PC-3 (cell line): ENCODE measurements around the gene HNRNPA1. TPM values are rescaled to one million over a fixed set of nuclear protein-coding genes. Genes with fewer than 3 reads are reported as not detected.

Experiments used
- ATAC-seq: fragments of 200-7000 bp; cut with Tn5 transposase; 2 replicates; pipeline ENCODE4 v1.9.1; 2020; ENCODE audit warnings: mild to moderate bottlenecking, moderate library complexity
- BruUV-seq: library from RNA; stranded (reverse); fragments of 400-500 nt; replicated peaks from 2 replicates; lab custom pipeline; 2021; lab: Mats Ljungman, UMichigan
- CTCF ChIA-PET: fragments of 300-600 bp; sonication (Branson Sonifier 250); formaldehyde crosslinking; loops from one replicate; lab custom pipeline; 2022; ENCODE audit warnings: antibody characterized with exemption; lab: Charles Lee
- POLR2A ChIA-PET: fragments of 300-600 bp; sonication (Branson Sonifier 250); formaldehyde crosslinking; loops from one replicate; lab custom pipeline; 2022; ENCODE audit warnings: antibody characterized with exemption; ENCODE audit not compliant: unreplicated experiment; lab: Charles Lee
- DNase-seq: peaks from one replicate; pipeline ENCODE4 v3.0.0-alpha.2; 2015
- H2AFZ ChIP-seq: fragments of 300-600 bp; sonication (generic); 2 replicates; pipeline ENCODE4 v1.6.0; 2016; ENCODE audit warnings: antibody characterized with exemption, low read length
- H3F3A ChIP-seq: fragments of 300-600 bp; sonication (generic); one replicate; pipeline ENCODE4 v1.6.0; 2017; ENCODE audit warnings: antibody characterized with exemption, low read length, control low read depth, mild to moderate bottlenecking; ENCODE audit not compliant: unreplicated experiment
- H3K27ac ChIP-seq: fragments of 300-600 bp; sonication (generic); 2 replicates; pipeline ENCODE4 v1.5.1; 2016; ENCODE audit warnings: mild to moderate bottlenecking, low read length
- H3K27me3 ChIP-seq: fragments of 300-600 bp; sonication (generic); 2 replicates; pipeline ENCODE4 v1.6.1; 2016; ENCODE audit warnings: low read length, mixed read lengths
- H3K36me3 ChIP-seq: fragments of 300-600 bp; sonication (generic); 2 replicates; pipeline ENCODE4 v1.6.1; 2016; ENCODE audit warnings: low read depth, mixed run types, low read length, mixed read lengths
- H3K4me1 ChIP-seq: fragments of 300-600 bp; sonication (generic); 2 replicates; pipeline ENCODE4 v1.5.1; 2016; ENCODE audit warnings: low read length; ENCODE audit not compliant: insufficient read depth
- H3K4me2 ChIP-seq: fragments of 300-600 bp; sonication (generic); 2 replicates; pipeline ENCODE4 v1.6.0; 2016; ENCODE audit warnings: low read length
- H3K4me3 ChIP-seq: fragments of 300-600 bp; sonication (generic); 2 replicates; pipeline ENCODE4 v1.5.1; 2016; ENCODE audit warnings: mild to moderate bottlenecking, low read length, mixed read lengths
- H3K79me2 ChIP-seq: fragments of 300-600 bp; sonication (generic); 2 replicates; pipeline ENCODE4 v1.6.1; 2017; ENCODE audit warnings: low read length, mixed read lengths
- H3K9ac ChIP-seq: fragments of 300-600 bp; sonication (generic); 2 replicates; pipeline ENCODE4 v1.6.0; 2016; ENCODE audit warnings: mild to moderate bottlenecking, low read length
- H3K9me2 ChIP-seq: fragments of 300-600 bp; sonication (generic); replicated peaks from 2 replicates; pipeline ENCODE4 v1.6.1; 2016; ENCODE audit warnings: mixed run types, low read length, mixed read lengths
- H3K9me3 ChIP-seq: fragments of 300-600 bp; sonication (generic); 2 replicates; pipeline ENCODE4 v1.6.1; 2016; ENCODE audit warnings: low read length, mixed read lengths
- H4K20me1 ChIP-seq: fragments of 300-600 bp; sonication (generic); 2 replicates; pipeline ENCODE4 v1.6.1; 2016; ENCODE audit warnings: low read length, mixed read lengths
- CTCF ChIP-seq: fragments of 300-600 bp; sonication (generic); conservative IDR thresholded peaks from 2 replicates; pipeline ENCODE4 v1.5.1; 2017; ENCODE audit warnings: antibody characterized with exemption, low read depth, mild to moderate bottlenecking, low read length
- EZH2 ChIP-seq: fragments of 300-600 bp; sonication (generic); IDR thresholded peaks from one replicate; pipeline ENCODE4 v1.6.1; 2017; ENCODE audit warnings: antibody characterized with exemption, mild to moderate bottlenecking, low read length; ENCODE audit not compliant: unreplicated experiment
- EZH2phosphoT487 ChIP-seq: fragments of 300-600 bp; sonication (generic); IDR thresholded peaks from 2 replicates; pipeline ENCODE4 v1.6.1; 2018; ENCODE audit warnings: mild to moderate bottlenecking, antibody characterized with exemption, low read length, borderline replicate concordance
- intact Hi-C: fragments of 100-400 bp; cut with micrococcal nuclease; formaldehyde crosslinking; loops from 2 replicates; pipeline ENCODE4 v1.9.0; 2023
- total RNA-seq: library from RNA; depleted of rRNA; stranded (reverse); fragments of >200 nt; gene quantifications from 2 replicates; pipeline ENCODE4 v1.2.3, GENCODE V29; 2014

Gene HNRNPA1
- total RNA-seq, 1 experiment from 2014 or later = 465 TPM

DNA sequence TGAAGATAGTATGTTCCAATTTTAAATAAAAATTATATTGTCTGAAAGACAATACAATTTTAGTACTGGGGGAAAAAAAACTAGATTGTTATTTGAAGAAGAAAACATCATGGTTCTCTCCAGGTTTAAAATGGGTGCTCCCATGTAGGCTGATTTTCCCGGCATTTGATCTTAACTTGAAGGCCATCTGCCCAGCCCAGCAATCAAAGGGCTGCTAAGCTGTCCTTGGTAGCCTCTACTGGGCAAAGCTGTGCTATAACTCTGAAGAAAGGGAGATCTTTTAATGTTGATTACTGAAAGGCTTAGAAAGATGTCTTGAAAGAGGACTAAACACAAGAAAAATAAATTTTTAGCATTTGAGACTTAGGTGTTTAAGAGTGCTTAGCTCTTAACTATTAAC, 42.0 kb upstream of the HNRNPA1 start:
- ChIA-PET POLR2A (no interaction called here), CTCF (no interaction called here)

GRCh38 chr12:54239620-54240019, 40.9 kb upstream of the HNRNPA1 start:
- POLR2A ChIA-PET = no interaction called here
- DNase-seq (no peak), ATAC-seq (no peak)
- Histone ChIP-seq H3K27me3 (no peaks in the 10 kb centered on the region), H4K20me1 (no peaks in the 10 kb centered on the region), H2AFZ (no peak overlapping the region), H3K9me3 (no peaks in the 10 kb centered on the region), H3F3A (no peaks in the 10 kb centered on the region), H3K36me3 (peaks cover 4% of the 10 kb centered on the region; the same call in 1 of the 2 replicates), H3K4me3 (no peak overlapping the region), H3K9ac (no peak overlapping the region), H3K4me1 (no peaks in the 10 kb centered on the region), H3K27ac (no peak overlapping the region), H3K79me2 (no peaks in the 10 kb centered on the region), H3K4me2 (no peak overlapping the region), H3K9me2 (no peaks in the 10 kb centered on the region)
- BruUV-seq = no TSS peak
- TF ChIP-seq CTCF = no peak
- TF ChIP-seq EZH2phosphoT487 = no peak
- TF ChIP-seq EZH2 = no peak
- intact Hi-C loops = no loop called here
- CTCF ChIA-PET = no interaction called here

More for the DNA sequence above, 42.0 kb upstream of the HNRNPA1 start:
- Histone ChIP-seq H3K4me2 (no peak overlapping the region), H3K9ac (no peak overlapping the region), H3K27ac (no peak overlapping the region), H3F3A (no peaks in the 10 kb centered on the region), H3K9me2 (no peaks in the 10 kb centered on the region), H4K20me1 (no peaks in the 10 kb centered on the region), H3K4me3 (no peak overlapping the region), H2AFZ (no peak overlapping the region), H3K36me3 (peaks cover 4% of the 10 kb centered on the region; the same call in 1 of the 2 replicates), H3K4me1 (no peaks in the 10 kb centered on the region), H3K9me3 (no peaks in the 10 kb centered on the region), H3K79me2 (no peaks in the 10 kb centered on the region), H3K27me3 (no peaks in the 10 kb centered on the region)
- intact Hi-C loops = no loop called here
- ATAC-seq (no peak), DNase-seq (no peak)
- TF ChIP-seq CTCF (no peak), EZH2 (no peak), EZH2phosphoT487 (no peak)
- no TSS peak for BruUV-seq

DNA sequence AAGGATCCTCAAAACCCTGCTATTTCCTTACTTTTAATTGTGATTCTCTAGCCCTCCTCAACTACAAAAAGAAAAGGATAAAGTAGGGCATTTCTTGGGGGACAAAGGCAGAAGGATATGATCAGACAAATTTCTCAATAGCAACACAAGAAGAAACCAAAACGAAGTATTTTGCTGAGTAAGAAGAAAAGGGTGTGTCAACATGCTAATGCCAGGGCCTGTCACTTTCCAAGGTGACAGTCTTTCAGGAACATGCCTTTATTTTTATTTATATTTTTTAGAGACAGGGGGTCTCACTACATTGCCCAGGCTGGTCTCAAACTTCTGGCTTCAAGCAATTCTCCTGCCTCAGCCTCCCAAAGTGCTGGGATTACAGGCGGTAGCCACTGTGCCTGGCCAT, 40.4 kb upstream of the HNRNPA1 start:
- Histone ChIP-seq H2AFZ (no peak overlapping the region), H3K9ac (no peak overlapping the region), H3K9me3 (no peaks in the 10 kb centered on the region), H3K27ac (no peak overlapping the region), H3K79me2 (no peaks in the 10 kb centered on the region), H3K27me3 (no peaks in the 10 kb centered on the region), H3K9me2 (no peaks in the 10 kb centered on the region), H4K20me1 (no peaks in the 10 kb centered on the region), H3K36me3 (peaks cover 4% of the 10 kb centered on the region; the same call in 1 of the 2 replicates), H3K4me2 (no peak overlapping the region), H3K4me3 (no peak overlapping the region), H3K4me1 (no peaks in the 10 kb centered on the region), H3F3A (no peaks in the 10 kb centered on the region)
- no peak for TF ChIP-seq EZH2phosphoT487
- no peak for TF ChIP-seq EZH2
- TF ChIP-seq CTCF = no peak
- intact Hi-C loops = no loop called here
- BruUV-seq = no TSS peak
- DNase-seq = no peak
- ChIA-PET CTCF (no interaction called here), POLR2A (no interaction called here)
- no peak for ATAC-seq
